Measurements from ENCODE around the gene NR1I3. TPM values are rescaled to one million over a fixed set of nuclear protein-coding genes. Genes with fewer than 3 reads are reported as not detected.
"Not testable (repeated sequence)": the region's sequence is repeated elsewhere in the genome, so short reads cannot be mapped to it uniquely, and the experiment has no call there.

NR1I3 gene
- total RNA-seq, 1 experiment from 2014 or later = not detected

DNA sequence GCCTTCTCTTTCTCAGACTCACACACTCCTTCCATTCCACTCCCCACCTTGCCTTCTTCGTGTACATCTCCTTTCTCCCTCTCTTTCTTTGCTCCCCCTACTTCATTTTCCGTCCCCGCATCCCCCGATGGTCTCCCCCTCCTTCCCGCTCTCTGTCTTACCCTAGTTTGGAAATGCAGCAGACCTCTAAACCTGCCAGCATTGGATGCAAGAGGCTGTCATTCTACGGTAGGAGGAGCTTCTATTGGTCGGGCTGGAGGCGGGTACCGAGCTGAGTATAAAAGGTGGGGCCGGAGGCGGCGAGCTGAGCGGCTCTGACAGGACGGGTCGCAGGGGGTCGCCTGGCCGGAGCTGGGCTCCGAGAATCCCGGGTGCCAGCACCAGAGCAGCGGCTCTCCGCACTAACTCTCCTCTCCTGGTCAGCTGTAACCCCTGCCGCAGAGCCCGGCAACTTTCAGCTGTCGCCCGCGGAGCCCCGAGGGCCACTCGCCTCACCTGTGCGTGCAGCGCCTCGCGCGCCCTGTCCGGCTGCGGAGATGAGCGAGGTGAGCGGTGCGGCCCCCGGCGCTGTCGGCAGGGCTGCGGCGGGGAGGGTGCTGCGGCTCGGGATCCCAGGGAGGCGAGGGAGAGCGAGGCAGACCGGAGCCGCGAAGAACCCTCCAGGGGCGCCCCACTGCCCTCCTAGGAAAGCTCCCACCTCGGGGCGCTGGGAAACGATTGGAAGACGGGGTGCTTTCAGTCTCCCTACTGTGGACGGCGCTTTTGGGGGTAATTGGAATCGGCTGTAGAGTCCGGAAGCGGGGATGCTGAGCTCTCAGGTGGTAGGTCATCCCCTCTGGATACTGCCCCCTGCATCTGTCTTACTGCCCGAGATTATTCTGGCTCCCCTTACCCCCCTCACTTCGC, 20.7 kb upstream of the NR1I3 start, which contains the start of gene PCP4L1:
Gene PCP4L1 (plus strand): TSS at position 307 of the 906 bp plus-strand sequence. CDS start 230 bp downstream, at position 537.
- no peak for DNase-seq
- Histone ChIP-seq H3K9me2 (replicated peaks; ENCODE audit: insufficient read depth, low read length) (no peaks in the 10 kb centered on the region), H3K27ac (ENCODE audit: low read length) (no peak within 1 kb of the TSS), H3K36me3 (ENCODE audit: insufficient read depth, low read length) (no peaks in the 10 kb centered on the region), H3K9ac (ENCODE audit: low read length) (no peak within 1 kb of the TSS), H3K4me1 (ENCODE audit: low read length) (peaks cover 26% of the 10 kb centered on the region), H3K4me3 (ENCODE audit: low read length) (no peak within 1 kb of the TSS), H3K9me3 (ENCODE audit: low read length) (no peaks in the 10 kb centered on the region; the same call in 1 of the 2 replicates), H3K27me3 (ENCODE audit: low read length) (no peaks in the 10 kb centered on the region), H4K20me1 (ENCODE audit: insufficient read depth, low read depth, low read length) (no peaks in the 10 kb centered on the region), H3K4me2 (ENCODE audit: low read depth, low read length, poor library complexity, severe bottlenecking) (no peak within 1 kb of the TSS), H3K79me2 (ENCODE audit: low read length) (no peaks in the 10 kb centered on the region), H2AFZ (ENCODE audit: low read length) (no peak within 1 kb of the TSS)

DNA sequence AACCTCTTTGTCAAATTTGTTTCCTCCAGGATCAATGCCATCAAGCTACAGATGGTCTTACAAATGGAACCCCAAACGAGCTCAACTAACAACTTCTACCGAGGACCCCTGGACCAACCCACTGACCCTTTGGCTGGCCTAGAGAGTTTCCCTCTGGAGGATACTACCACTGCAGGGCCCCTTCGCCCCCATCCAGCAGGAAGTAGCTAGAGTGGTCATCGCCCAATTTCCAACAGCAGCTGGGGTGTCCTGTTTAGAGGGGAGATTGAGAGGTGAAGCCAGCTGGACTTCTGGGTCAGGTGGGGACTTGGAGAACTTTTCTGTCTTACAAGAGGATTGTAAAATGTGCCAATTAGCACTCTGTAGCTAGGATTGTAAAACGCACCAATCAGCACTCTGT, 19.1 kb upstream of the NR1I3 start:
- not testable (repeated sequence) for H3K9me3 ChIP-seq (ENCODE audit: low read length); H3K9ac ChIP-seq (ENCODE audit: low read length); H3K27ac ChIP-seq (ENCODE audit: low read length); H3K4me3 ChIP-seq (ENCODE audit: low read length); H3K9me2 ChIP-seq (replicated peaks; ENCODE audit: insufficient read depth, low read length); H3K79me2 ChIP-seq (ENCODE audit: low read length); H3K27me3 ChIP-seq (ENCODE audit: low read length); DNase-seq; H4K20me1 ChIP-seq (ENCODE audit: insufficient read depth, low read depth, low read length); H3K4me2 ChIP-seq (ENCODE audit: low read depth, low read length, poor library complexity, severe bottlenecking); H3K36me3 ChIP-seq (ENCODE audit: insufficient read depth, low read length); H2AFZ ChIP-seq (ENCODE audit: low read length)
- peaks cover 26% of the 10 kb centered on the region for H3K4me1 ChIP-seq (ENCODE audit: low read length)

DNA sequence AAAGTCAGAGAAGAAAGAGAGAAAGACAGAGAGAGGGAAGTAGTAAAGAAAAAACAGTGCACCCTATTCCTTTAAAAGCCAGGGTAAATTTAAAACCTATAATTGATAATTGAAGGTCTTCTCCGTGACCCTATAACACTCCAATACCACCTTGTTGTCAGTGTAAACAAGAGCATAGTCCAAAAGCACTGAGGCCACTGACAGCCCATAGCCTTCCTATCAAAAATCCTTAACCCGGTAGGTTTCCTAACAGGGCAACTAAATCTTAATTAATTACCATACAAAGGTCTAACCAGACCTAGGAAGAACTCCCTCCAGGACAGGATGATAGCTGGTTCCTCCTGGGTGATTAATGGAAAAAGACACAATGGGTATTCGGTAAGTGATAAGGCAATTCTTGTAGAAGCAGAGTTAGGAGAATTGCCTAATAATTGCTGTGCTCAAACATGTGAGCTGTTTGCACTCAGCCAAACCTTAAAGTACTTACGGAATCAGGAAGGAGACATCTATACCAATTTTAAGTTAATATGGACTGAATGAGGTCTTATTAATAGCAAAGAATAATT, 18.0 kb upstream of the NR1I3 start:
- H3K9me2 ChIP-seq (replicated peaks; ENCODE audit: insufficient read depth, low read length); H3K4me3 ChIP-seq (ENCODE audit: low read length); DNase-seq; H2AFZ ChIP-seq (ENCODE audit: low read length); H4K20me1 ChIP-seq (ENCODE audit: insufficient read depth, low read depth, low read length); H3K9me3 ChIP-seq (ENCODE audit: low read length); H3K36me3 ChIP-seq (ENCODE audit: insufficient read depth, low read length); H3K27ac ChIP-seq (ENCODE audit: low read length); H3K4me2 ChIP-seq (ENCODE audit: low read depth, low read length, poor library complexity, severe bottlenecking); H3K79me2 ChIP-seq (ENCODE audit: low read length); H3K9ac ChIP-seq (ENCODE audit: low read length); H3K27me3 ChIP-seq (ENCODE audit: low read length): not testable (repeated sequence)
- H3K4me1 ChIP-seq (ENCODE audit: low read length) = peaks cover 16% of the 10 kb centered on the region

DNA sequence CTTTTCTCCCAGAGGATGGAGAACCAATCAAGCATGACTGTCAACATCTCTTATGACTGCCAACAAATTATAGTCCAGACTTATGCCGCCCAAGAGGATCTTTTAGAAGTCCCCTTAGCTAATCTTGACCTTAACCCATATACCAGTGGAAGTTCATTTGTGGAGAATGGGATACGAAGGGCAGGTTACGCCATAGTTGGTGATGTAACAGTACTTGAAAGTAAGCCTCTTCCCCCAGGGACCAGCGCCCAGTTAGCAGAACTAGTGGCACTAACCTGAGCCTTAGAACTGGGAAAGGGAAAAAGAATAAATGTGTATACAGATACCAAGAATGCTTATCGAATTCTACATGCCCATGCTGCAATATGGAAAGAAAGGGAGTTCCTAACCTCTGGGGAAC, 17.3 kb upstream of the NR1I3 start:
- not testable (repeated sequence) for H3K4me1 ChIP-seq (ENCODE audit: low read length); H3K4me3 ChIP-seq (ENCODE audit: low read length); H3K27me3 ChIP-seq (ENCODE audit: low read length); H3K9me2 ChIP-seq (replicated peaks; ENCODE audit: insufficient read depth, low read length); DNase-seq; H2AFZ ChIP-seq (ENCODE audit: low read length); H4K20me1 ChIP-seq (ENCODE audit: insufficient read depth, low read depth, low read length); H3K4me2 ChIP-seq (ENCODE audit: low read depth, low read length, poor library complexity, severe bottlenecking); H3K36me3 ChIP-seq (ENCODE audit: insufficient read depth, low read length); H3K9me3 ChIP-seq (ENCODE audit: low read length); H3K27ac ChIP-seq (ENCODE audit: low read length); H3K9ac ChIP-seq (ENCODE audit: low read length); H3K79me2 ChIP-seq (ENCODE audit: low read length)

DNA sequence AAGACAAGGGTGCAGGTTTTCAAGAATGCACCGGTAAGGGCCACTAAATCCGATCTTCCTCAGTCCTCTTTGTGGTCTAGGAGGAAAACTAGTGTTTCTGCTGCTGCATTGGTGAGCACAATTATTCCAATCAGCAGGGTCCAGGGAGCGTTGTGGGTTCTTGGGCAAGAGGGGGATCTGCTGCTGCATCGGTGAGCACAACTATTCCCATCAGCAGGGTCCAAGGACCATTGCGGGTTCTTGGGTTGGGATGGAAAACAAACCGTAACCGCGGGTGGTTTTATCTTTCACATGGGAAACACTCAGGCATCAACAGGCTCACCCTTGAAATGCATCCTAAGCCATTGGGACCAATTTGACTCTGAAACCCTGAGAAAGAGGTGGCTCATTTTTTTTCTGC, 13.6 kb upstream of the NR1I3 start:
- H3K36me3 ChIP-seq (ENCODE audit: insufficient read depth, low read length) = no peaks in the 10 kb centered on the region
- H3K9me3 ChIP-seq (ENCODE audit: low read length) = no peaks in the 10 kb centered on the region; the same call in 1 of the 2 replicates
- H3K4me1 ChIP-seq (ENCODE audit: low read length) = no peaks in the 10 kb centered on the region
- no peak overlapping the region for H2AFZ ChIP-seq (ENCODE audit: low read length)
- no peak overlapping the region for H3K27ac ChIP-seq (ENCODE audit: low read length)
- H3K9ac ChIP-seq (ENCODE audit: low read length) = no peak overlapping the region
- no peak overlapping the region for H3K4me3 ChIP-seq (ENCODE audit: low read length)
- no peaks in the 10 kb centered on the region for H4K20me1 ChIP-seq (ENCODE audit: insufficient read depth, low read depth, low read length)
- no peaks in the 10 kb centered on the region for H3K27me3 ChIP-seq (ENCODE audit: low read length)
- no peak overlapping the region for H3K4me2 ChIP-seq (ENCODE audit: low read depth, low read length, poor library complexity, severe bottlenecking)
- no peaks in the 10 kb centered on the region for H3K79me2 ChIP-seq (ENCODE audit: low read length)
- no peaks in the 10 kb centered on the region for H3K9me2 ChIP-seq (replicated peaks; ENCODE audit: insufficient read depth, low read length)
- no peak for DNase-seq

DNA sequence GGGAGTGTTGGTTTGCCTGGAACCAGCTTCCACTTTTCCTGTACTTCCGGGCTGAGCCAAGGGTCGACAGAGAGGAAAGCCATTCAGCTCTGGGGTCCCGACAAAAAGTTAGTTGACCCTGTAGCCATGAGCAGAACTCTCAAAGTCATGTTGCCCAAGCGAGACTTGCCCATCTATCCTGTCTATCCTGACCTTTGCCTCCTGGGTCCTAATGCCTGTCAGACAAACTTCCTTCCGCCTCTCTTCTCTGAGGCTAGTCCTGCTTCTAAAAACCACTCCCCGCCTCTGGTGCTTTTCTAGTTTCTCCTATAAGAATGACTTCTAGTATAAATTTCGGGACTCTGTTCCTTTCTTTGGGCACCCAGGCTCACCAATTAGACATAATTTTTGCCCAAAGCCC, 12.8 kb upstream of the NR1I3 start:
- no peaks in the 10 kb centered on the region for H4K20me1 ChIP-seq (ENCODE audit: insufficient read depth, low read depth, low read length)

DNA sequence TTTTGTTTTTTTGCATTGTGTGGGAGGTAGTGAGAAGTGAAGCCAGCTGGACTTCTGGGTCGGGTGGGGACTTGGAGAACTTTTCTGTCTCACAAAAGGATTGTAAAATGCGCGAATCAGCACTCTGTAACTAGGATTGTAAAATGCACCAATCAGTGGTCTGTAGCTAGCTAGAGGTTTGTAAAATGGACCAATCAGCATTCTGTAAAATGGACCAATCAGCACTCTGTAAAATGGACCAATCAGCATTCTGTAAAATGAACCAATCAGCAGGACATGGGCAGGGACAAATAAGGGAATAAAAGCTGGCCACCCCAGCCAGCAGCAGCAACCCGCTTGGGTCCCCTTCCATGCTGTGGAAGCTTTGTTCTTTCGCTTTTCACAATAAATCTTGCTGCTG, 12.1 kb upstream of the NR1I3 start:
- not testable (repeated sequence) for H3K4me3 ChIP-seq (ENCODE audit: low read length); H3K36me3 ChIP-seq (ENCODE audit: insufficient read depth, low read length); H3K4me2 ChIP-seq (ENCODE audit: low read depth, low read length, poor library complexity, severe bottlenecking); H3K79me2 ChIP-seq (ENCODE audit: low read length); H3K27me3 ChIP-seq (ENCODE audit: low read length); H3K9ac ChIP-seq (ENCODE audit: low read length); H3K9me3 ChIP-seq (ENCODE audit: low read length); H3K4me1 ChIP-seq (ENCODE audit: low read length); H3K9me2 ChIP-seq (replicated peaks; ENCODE audit: insufficient read depth, low read length); DNase-seq; H4K20me1 ChIP-seq (ENCODE audit: insufficient read depth, low read depth, low read length); H2AFZ ChIP-seq (ENCODE audit: low read length); H3K27ac ChIP-seq (ENCODE audit: low read length)

More for the DNA sequence above, 12.8 kb upstream of the NR1I3 start:
- Histone ChIP-seq H3K27ac (ENCODE audit: low read length) (no peak overlapping the region), H3K9ac (ENCODE audit: low read length) (no peak overlapping the region), H3K4me2 (ENCODE audit: low read depth, low read length, poor library complexity, severe bottlenecking) (no peak overlapping the region), H3K9me3 (ENCODE audit: low read length) (no peaks in the 10 kb centered on the region), H3K4me3 (ENCODE audit: low read length) (no peak overlapping the region), H3K79me2 (ENCODE audit: low read length) (no peaks in the 10 kb centered on the region), H3K27me3 (ENCODE audit: low read length) (no peaks in the 10 kb centered on the region), H3K36me3 (ENCODE audit: insufficient read depth, low read length) (no peaks in the 10 kb centered on the region), H3K4me1 (ENCODE audit: low read length) (no peaks in the 10 kb centered on the region), H2AFZ (ENCODE audit: low read length) (no peak overlapping the region), H3K9me2 (replicated peaks; ENCODE audit: insufficient read depth, low read length) (no peaks in the 10 kb centered on the region)
- DNase-seq = no peak

DNA sequence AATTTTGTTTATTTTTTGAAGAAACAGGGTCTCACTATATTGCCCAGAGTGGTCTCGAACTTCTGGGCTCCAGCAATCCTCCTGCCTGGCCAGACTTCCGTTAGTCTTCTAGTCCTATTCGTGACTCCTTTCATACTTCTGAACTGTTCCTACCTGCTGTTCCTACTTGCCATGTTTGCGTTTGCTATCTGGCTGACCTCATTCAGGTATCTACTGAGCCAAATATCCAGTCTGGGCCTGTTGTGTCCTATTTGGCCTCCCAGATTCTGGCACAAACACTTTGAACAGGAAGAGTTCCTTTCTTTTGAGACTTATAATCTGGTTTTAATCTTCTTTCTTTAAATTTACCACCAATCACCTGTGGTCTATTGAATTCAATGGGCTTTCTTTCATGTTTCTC, 6.9 kb upstream of the NR1I3 start:
- no peaks in the 10 kb centered on the region for H3K9me3 ChIP-seq (ENCODE audit: low read length)
- no peak overlapping the region for H2AFZ ChIP-seq (ENCODE audit: low read length)
- no peaks in the 10 kb centered on the region for H3K79me2 ChIP-seq (ENCODE audit: low read length)
- H3K27me3 ChIP-seq (ENCODE audit: low read length) = no peaks in the 10 kb centered on the region
- no peak overlapping the region for H3K4me3 ChIP-seq (ENCODE audit: low read length)
- no peaks in the 10 kb centered on the region for H4K20me1 ChIP-seq (ENCODE audit: insufficient read depth, low read depth, low read length)
- no peak for DNase-seq
- no peak overlapping the region for H3K9ac ChIP-seq (ENCODE audit: low read length)
- no peak overlapping the region for H3K27ac ChIP-seq (ENCODE audit: low read length)
- no peak overlapping the region for H3K4me2 ChIP-seq (ENCODE audit: low read depth, low read length, poor library complexity, severe bottlenecking)
- no peaks in the 10 kb centered on the region for H3K36me3 ChIP-seq (ENCODE audit: insufficient read depth, low read length)
- H3K4me1 ChIP-seq (ENCODE audit: low read length) = no peaks in the 10 kb centered on the region
- H3K9me2 ChIP-seq (replicated peaks; ENCODE audit: insufficient read depth, low read length) = no peaks in the 10 kb centered on the region
